Caco-2 (cell line): Measurements from ENCODE around the gene GRID2IP. TPM values are rescaled to one million over a fixed set of nuclear protein-coding genes. Genes with fewer than 3 reads are reported as not detected.
"Not testable (repeated sequence)": the region's sequence is repeated elsewhere in the genome, so short reads cannot be mapped to it uniquely, and the experiment has no call there.

Experiments used
- BruUV-seq: library from RNA; stranded (reverse); fragments of 400-500 nt; replicated peaks from 2 replicates; lab custom pipeline; 2021; lab: Mats Ljungman, UMichigan
- CTCF ChIA-PET: fragments of 300-600 bp; sonication (Branson Sonifier 250); formaldehyde crosslinking; loops from one replicate; lab custom pipeline; 2022; ENCODE audit warnings: antibody characterized with exemption; lab: Charles Lee
- POLR2A ChIA-PET: fragments of 300-600 bp; sonication (Branson Sonifier 250); formaldehyde crosslinking; loops from one replicate; lab custom pipeline; 2022; ENCODE audit warnings: antibody characterized with exemption; lab: Charles Lee
- DNase-seq, 2 experiments: peaks; one replicate each; pipeline versions ENCODE4 v3.0.0 to v3.0.0-alpha.2; 2020 to 2022
- H3K27me3 ChIP-seq: replicated peaks from 2 replicates; pipeline ENCODE4 v1.6.0; 2011; ENCODE audit warnings: low read length; ENCODE audit not compliant: control insufficient read depth, insufficient read depth
- H3K36me3 ChIP-seq: 2 replicates; pipeline ENCODE4 v1.5.1; 2011; ENCODE audit warnings: low read length; ENCODE audit not compliant: control insufficient read depth, insufficient read depth
- H3K4me1 ChIP-seq: fragments of 250-450 bp; sonication (Bioruptor Pico); 2 replicates; pipeline ENCODE4 v1.5.1; 2020; ENCODE audit warnings: mild to moderate bottlenecking
- H3K4me3 ChIP-seq: 2 replicates; pipeline ENCODE4 v1.5.1; 2011; ENCODE audit warnings: low read depth, mild to moderate bottlenecking, control low read depth, low read length
- H3K9me3 ChIP-seq: fragments of 250-450 bp; sonication (Bioruptor Pico); 2 replicates; pipeline ENCODE4 v1.5.1; 2020; ENCODE audit warnings: mild to moderate bottlenecking, moderate library complexity
- H3K27ac Mint-ChIP-seq: one replicate; pipeline ENCODE4 v1.8.0; 2022; ENCODE audit warnings: mixed read lengths; ENCODE audit not compliant: unreplicated experiment
- H3K27me3 Mint-ChIP-seq: one replicate; pipeline ENCODE4 v1.8.0; 2022; ENCODE audit warnings: mixed read lengths; ENCODE audit not compliant: insufficient read depth, unreplicated experiment
- H3K36me3 Mint-ChIP-seq: one replicate; pipeline ENCODE4 v1.8.0; 2022; ENCODE audit warnings: mild to moderate bottlenecking, mixed read lengths; ENCODE audit not compliant: insufficient read depth, unreplicated experiment
- H3K4me1 Mint-ChIP-seq: one replicate; pipeline ENCODE4 v1.8.0; 2022; ENCODE audit warnings: low read depth, mixed read lengths; ENCODE audit not compliant: unreplicated experiment
- H3K4me3 Mint-ChIP-seq: one replicate; pipeline ENCODE4 v1.8.0; 2022; ENCODE audit warnings: mild to moderate bottlenecking, moderate library complexity, mixed read lengths; ENCODE audit not compliant: unreplicated experiment
- H3K9me3 Mint-ChIP-seq: one replicate; pipeline ENCODE4 v1.8.0; 2022; ENCODE audit warnings: mixed read lengths; ENCODE audit not compliant: unreplicated experiment
- CTCF ChIP-seq, 2 experiments: fragments of 200-600 bp in 1 of 2; IDR thresholded peaks; 1 replicate in 1 of 2; 2 replicates in 1 of 2; pipeline versions ENCODE4 v1.5.1 to v1.8.0; 2011 to 2022; ENCODE audit warnings: antibody characterized with exemption in 1 of 2, control low read depth in 1 of 2, inconsistent platforms in 1 of 2, low read depth in 1 of 2, low read length in 1 of 2, mild to moderate bottlenecking in 1 of 2, moderate library complexity in 1 of 2; ENCODE audit not compliant: insufficient read depth in 1 of 2, severe bottlenecking in 1 of 2, unreplicated experiment in 1 of 2
- intact Hi-C: fragments of 100-400 bp; cut with micrococcal nuclease; formaldehyde crosslinking; loops from one replicate; pipeline ENCODE4 v1.10.0; 2022; ENCODE audit not compliant: unreplicated experiment
- total RNA-seq: library from RNA; stranded (reverse); gene quantifications from 2 replicates; pipeline ENCODE4 v1.2.3, GENCODE V29; 2022

Gene GRID2IP
- total RNA-seq, 1 experiment from 2014 or later, result 0.95 TPM

GRCh38 chr7:6578114-6579084 lies 27.1 kb upstream of the GRID2IP start:
- peaks cover 10% of the 10 kb centered on the region for H3K4me1 Mint-ChIP-seq
- CTCF ChIA-PET, result interaction anchor here (0.6 to 1.0 kb wide), 3 partner anchors 11 to 98 kb away, joined by 3 to 6 read pairs (median 3); partner anchors contain the start of gene INTS15
- peaks cover 42% of the 10 kb centered on the region for H3K36me3 Mint-ChIP-seq
- H3K4me3 ChIP-seq, result peak overlapping the region; percentile 56
- no peaks in the 10 kb centered on the region for H3K9me3 ChIP-seq
- BruUV-seq, result TSS peak; percentile 42
- no peak for TF ChIP-seq CTCF (IDR thresholded peaks at IDR 0.05; ENCODE audit: insufficient read depth in 1 of 2, low read depth in 1 of 2, low read length in 1 of 2, severe bottlenecking in 1 of 2, unreplicated experiment in 1 of 2)
- peak; percentile 69 to 73 for DNase-seq
- H3K27ac Mint-ChIP-seq, result peak overlapping the region; percentile 96
- no peaks in the 10 kb centered on the region for H3K27me3 ChIP-seq
- intact Hi-C loops, result loop anchor here (5.0 kb wide), 1 partner anchor 61 kb away; no protein-coding TSS in a partner anchor
- H3K36me3 ChIP-seq, result no peaks in the 10 kb centered on the region; the same call in 1 of the 2 replicates
- H3K4me1 ChIP-seq, result peaks cover 12% of the 10 kb centered on the region
- H3K27me3 Mint-ChIP-seq, result no peaks in the 10 kb centered on the region
- POLR2A ChIA-PET, result interaction anchor here (0.9 to 1.0 kb wide), 2 partner anchors 12 to 19 kb away, joined by 3 read pairs; partner anchors contain the start of gene INTS15
- H3K9me3 Mint-ChIP-seq, result no peaks in the 10 kb centered on the region
- peak overlapping the region; percentile 92 for H3K4me3 Mint-ChIP-seq

- POLR2A ChIA-PET, result interaction anchor here (0.7 to 0.9 kb wide), 2 partner anchors 12 to 1685 kb away, joined by 3 read pairs; partner anchors contain the start of gene INTS15
These were observed 26.3 kb upstream of the GRID2IP start, which contains the start of gene ZDHHC4 for GRCh38 chr7:6577369-6578113. ZDHHC4 (plus strand) TSS chr7:6577454; CDS start chr7:6580562, 3,108 bp downstream.

GRCh38 chr7:6576867-6577368 lies 25.7 kb upstream of the GRID2IP start:
- peak overlapping the region; percentile 92 for H3K4me3 Mint-ChIP-seq

More at GRCh38 chr7:6577369-6578113, 26.3 kb upstream of the GRID2IP start, which contains the start of gene ZDHHC4:
- Histone ChIP-seq H3K4me3 (peak within 1 kb of the TSS; percentile 58), H3K27me3 (no peaks in the 10 kb centered on the region), H3K36me3 (no peaks in the 10 kb centered on the region; the same call in 1 of the 2 replicates), H3K9me3 (no peaks in the 10 kb centered on the region), H3K4me1 (peaks cover 12% of the 10 kb centered on the region)
- Mint-ChIP-seq H3K27me3 (no peaks in the 10 kb centered on the region), H3K9me3 (no peaks in the 10 kb centered on the region), H3K4me3 (peak within 1 kb of the TSS; percentile 92), H3K4me1 (peaks cover 14% of the 10 kb centered on the region), H3K27ac (peak within 1 kb of the TSS; percentile 96), H3K36me3 (peaks cover 42% of the 10 kb centered on the region)
- peak; percentile 89 to 91 for DNase-seq
- no TSS peak for BruUV-seq
- CTCF ChIA-PET, result interaction anchor here (0.8 kb wide), 1 partner anchor 12 kb away, joined by 3 read pairs; the partner anchor contains the start of gene INTS15
- intact Hi-C loops, result loop anchor here (5.0 kb wide), 1 partner anchor 60 kb away; no protein-coding TSS in a partner anchor
- no peak for TF ChIP-seq CTCF (IDR thresholded peaks at IDR 0.05; ENCODE audit: insufficient read depth in 1 of 2, low read depth in 1 of 2, low read length in 1 of 2, severe bottlenecking in 1 of 2, unreplicated experiment in 1 of 2)

More at GRCh38 chr7:6576867-6577368, 25.7 kb upstream of the GRID2IP start:
- Mint-ChIP-seq H3K4me1 (peaks cover 16% of the 10 kb centered on the region), H3K27ac (peak overlapping the region; percentile 96), H3K36me3 (peaks cover 36% of the 10 kb centered on the region)
- DNase-seq, CTCF ChIA-PET, H3K9me3 Mint-ChIP-seq, BruUV-seq, H3K9me3 ChIP-seq, H3K27me3 Mint-ChIP-seq, H3K36me3 ChIP-seq, H3K27me3 ChIP-seq: not testable (repeated sequence)
- Histone ChIP-seq H3K4me3 (peak overlapping the region; percentile 58), H3K4me1 (peaks cover 12% of the 10 kb centered on the region)
- intact Hi-C loops, result loop anchor here (5.0 kb wide), 1 partner anchor 60 kb away; no protein-coding TSS in a partner anchor
- POLR2A ChIA-PET, result interaction anchor here (0.7 kb wide), 1 partner anchor 1685 kb away, joined by 3 read pairs; no protein-coding TSS in a partner anchor
